GM21786 (cell line): ENCODE results near the gene ROBO1.

ENCODE experiments used
- ATAC-seq: cut with Tn5 transposase; IDR thresholded peaks from one replicate; pipeline ENCODE4 v1.9.1; 2021; ENCODE audit not compliant: unreplicated experiment

Gene ROBO1

GRCh38 chr3:79672075-79672474, 95.7 kb downstream of the ROBO1 start:
- ATAC-seq, result no peak

- ATAC-seq, result no peak
Measured at GRCh38 chr3:79670178-79670577, 97.6 kb downstream of the ROBO1 start.

- no peak for ATAC-seq
Measured at GRCh38 chr3:79664455-79664854, 103.3 kb downstream of the ROBO1 start.

DNA sequence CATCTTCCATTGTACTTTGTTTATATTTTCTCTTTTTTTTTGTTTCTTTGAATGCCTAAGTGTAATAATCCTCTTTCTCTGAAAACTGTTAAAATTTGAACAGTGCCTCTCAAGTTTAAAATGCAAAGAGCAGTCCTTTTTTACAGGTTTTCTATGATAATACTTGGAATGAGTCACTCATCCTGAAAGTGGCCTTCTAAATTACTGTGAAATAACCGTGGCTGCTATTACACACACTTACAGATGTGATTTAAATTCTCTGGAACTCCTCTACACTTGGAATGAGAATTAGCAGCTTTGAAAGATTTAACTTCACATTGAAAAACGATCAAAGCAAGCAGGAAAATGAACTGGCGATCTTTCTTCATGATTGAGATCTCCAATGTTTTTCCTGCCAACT, 105.9 kb downstream of the ROBO1 start:
- no peak for ATAC-seq

DNA sequence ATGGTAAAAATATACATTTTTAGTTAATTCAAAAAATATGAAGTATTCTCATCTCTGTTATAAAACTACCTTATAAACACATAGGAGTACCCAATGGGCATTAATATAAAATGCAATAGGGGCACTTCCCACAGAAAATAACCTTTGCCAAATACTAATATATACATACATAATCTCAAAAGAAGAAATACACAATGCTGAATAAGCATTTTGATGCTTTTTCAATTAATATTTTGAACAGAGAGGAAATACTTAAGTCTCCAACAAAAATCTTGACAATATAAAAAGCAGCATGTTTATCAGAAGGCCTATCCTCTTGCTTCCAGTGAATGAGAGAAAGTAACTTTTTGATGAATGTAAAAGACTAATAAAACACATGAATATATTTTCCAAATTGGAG, 110.7 kb downstream of the ROBO1 start:
- ATAC-seq, result no peak

- ATAC-seq, result no peak
Measured at GRCh38 chr3:79654019-79654418, 113.8 kb downstream of the ROBO1 start.

GRCh38 chr3:79653266-79653830, 114.5 kb downstream of the ROBO1 start:
- no peak for ATAC-seq

DNA sequence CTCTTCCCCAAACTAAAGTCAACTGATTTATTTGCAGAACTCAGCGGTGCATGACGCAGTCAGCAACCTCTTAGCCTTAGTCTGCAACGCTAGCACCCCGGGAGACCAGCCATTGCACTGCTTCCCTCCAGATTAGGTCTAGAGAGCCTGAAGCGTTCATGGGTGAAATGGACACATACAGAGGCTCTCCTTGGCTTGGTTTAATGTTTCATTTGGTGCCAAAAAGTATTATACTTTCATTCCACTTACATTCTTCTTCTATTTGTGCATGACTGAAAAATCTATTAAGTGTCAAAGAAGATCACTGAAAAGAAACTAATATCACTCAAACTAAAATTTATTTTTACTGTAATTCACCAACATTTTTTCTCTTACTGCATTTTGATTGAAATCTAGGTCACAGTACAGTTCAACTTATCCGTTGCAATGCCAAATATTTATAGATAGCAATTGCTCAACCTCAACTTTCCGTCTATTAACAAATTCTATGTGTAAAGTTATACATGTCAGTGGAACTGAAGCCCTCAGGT, 116.2 kb downstream of the ROBO1 start:
- ATAC-seq, result no peak

DNA sequence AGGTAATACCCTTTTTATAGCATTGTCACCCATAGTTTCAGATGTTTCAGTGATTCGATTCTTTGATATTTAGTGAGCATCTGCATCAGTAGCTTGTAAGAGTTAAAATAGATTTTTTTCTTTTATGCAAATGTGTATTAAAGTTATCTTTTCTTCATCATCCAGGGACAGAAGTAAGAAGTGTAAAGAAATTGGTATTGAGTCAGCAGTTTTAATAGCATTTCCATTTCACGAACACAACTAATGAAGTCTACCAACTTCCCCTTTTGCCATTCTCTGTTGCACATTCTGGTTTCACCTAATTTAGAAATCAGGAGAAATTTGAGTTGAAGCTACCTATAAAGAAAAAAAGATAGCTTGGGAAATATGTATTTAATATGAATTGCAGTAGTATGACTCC, 127.9 kb downstream of the ROBO1 start:
- no peak for ATAC-seq

DNA sequence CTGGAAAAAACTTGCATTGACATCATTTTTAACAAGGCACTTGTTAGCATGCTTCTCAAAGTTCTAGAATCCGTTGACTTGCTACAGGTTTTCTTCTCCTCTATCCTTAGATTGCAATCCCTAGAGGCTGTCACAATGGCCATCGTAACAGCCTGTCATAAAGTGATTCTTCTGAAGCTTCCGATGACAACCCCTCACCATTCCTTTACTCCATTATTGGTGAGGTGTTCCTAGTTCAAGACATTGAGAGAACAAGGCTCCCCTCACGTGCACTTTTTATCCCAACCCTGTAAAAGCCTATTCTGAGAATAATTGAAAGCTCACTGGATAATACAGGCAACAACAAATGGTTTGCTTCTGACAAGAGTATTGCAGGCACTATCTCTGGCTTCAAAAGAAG, 131.4 kb downstream of the ROBO1 start:
- ATAC-seq, result no peak

DNA sequence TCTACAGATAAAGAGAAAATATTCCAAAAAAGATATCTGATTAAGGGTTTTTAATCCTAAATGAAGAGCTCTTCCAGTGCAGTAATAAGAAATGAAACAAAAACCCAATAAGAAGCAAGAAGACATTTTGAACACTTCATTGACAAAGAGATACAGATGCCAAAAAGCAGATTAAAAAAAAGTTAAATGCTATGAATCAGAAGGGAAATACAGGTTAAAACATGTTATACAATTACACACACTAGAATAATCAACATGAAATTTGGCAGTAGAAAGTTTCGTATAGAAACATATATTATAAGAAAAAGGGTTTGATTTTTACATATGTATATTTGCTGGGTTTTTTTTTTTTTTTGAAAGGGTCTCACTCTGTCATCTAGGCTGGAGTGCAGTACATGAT, 135.0 kb downstream of the ROBO1 start:
- ATAC-seq, result no peak

DNA sequence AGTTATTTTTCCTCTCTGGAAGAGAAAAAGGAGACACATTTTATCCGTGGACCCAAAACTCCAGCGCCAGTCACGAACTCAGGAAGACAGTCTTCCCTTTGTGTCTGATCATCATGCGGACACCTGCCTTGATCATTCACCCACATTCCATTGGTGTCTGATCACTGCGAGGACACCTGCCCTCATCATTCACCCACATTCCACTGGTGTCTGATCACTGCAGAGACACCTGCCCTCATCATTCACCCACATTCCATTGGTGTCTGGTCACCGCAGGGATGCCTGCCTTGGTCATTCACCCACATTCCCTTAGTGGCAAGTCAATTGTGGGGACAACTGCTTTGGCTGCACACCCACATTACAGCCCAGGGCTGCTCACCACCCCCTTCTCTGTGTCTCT, 148.9 kb downstream of the ROBO1 start:
- ATAC-seq, result no peak

DNA sequence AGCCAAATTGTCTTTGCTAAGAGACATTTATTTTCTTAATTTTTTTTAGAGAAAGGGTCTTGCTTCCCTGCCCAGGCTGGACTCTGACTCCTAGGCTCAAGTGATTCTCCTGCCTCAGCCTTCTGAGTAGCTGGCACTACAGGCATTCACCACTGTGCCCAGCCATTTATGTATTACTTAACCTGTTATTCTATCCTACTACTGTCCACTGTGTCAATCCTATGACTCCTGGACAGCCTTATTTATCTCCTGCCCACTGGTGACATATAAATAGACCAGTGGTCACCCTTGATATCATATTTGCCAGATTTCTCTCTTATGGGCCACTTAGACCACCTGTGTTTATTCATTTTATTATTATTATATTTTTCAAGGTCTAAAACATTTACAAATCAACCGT, 161.4 kb downstream of the ROBO1 start:
- no peak for ATAC-seq

- no peak for ATAC-seq
Measured at GRCh38 chr3:79604681-79605080, 163.1 kb downstream of the ROBO1 start.

GRCh38 chr3:79602385-79602784, 165.4 kb downstream of the ROBO1 start:
- ATAC-seq, result no peak

GRCh38 chr3:79598594-79598993, 169.2 kb downstream of the ROBO1 start:
- ATAC-seq, result no peak

DNA sequence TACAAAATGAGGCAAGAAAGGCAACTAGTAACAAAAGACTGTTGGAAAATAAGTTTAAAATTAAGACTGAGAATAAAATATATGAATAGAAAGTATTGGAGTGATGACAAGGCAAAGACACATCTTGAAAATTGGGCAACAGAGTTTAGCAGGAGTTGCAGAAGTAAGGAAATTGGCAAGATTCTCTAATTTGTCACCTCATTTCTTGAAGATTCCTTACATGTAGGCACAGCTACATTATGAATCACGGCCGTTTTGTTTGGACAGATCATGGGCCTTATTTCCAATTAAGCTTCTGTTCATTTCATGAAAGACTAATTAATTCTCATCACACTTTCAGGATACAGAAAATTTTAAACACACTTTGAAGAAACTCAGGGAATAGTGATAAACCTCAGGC, 170.1 kb downstream of the ROBO1 start:
- ATAC-seq, result no peak

DNA sequence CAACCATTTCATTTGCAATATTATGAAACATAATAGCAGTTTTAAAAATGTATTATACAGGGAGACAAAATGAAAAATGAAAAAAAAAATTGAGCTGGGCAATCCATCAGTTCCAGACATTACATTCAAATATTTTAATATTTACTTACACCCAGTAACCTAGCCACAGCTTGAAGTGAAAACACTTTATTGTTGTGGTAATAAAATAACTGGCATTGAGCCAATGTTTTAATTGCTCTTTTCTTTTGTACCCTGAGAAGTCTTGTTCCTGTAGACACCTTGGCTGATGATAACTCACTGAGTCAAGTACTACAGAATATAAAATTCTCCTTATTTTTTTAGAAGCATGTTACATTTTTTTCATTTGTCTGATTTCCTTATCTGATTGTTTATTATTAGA, 180.6 kb downstream of the ROBO1 start:
- no peak for ATAC-seq

- ATAC-seq, result no peak
Measured at GRCh38 chr3:79586232-79586631, 181.6 kb downstream of the ROBO1 start.

DNA sequence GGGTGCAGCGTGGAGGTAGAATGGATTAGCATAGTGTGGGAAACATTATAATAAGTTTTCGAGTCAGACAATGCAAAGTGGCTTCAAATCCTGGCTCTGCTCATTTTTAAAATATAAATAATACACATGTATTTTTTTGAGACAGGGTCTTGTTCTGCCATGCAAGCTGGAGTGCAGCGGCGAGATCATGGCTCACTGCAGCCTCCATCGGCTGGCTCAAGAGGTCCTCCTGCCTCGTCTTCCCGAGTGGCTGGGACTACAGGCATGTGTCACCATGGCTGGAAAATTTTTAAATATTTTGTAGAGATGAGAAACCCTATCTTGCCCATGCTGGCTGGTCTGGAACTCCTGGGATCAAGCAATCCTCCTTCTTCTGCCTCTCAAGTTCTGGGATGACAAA, 194.9 kb downstream of the ROBO1 start:
- no peak for ATAC-seq

GRCh38 chr3:79568938-79569337, 198.9 kb downstream of the ROBO1 start:
- ATAC-seq, result no peak

DNA sequence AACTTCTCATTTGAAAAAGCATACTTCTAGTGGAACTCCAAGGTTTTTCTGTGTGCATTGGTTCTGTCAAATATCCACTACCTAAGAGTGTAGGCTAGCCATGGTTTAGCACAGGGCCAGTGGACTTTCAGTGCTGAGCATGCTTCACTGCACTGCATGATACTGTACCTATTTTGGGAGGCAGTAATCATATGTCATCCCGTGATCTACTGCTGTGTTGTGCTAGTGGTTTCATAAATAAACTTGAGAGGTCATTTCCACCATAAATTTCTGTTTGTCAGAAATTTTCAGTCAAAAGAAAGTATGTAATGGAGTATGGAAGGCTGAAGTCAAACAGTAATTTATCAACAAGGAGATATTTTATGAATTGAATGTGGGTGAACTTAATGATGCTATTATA, 203.6 kb downstream of the ROBO1 start:
- ATAC-seq, result peak; percentile 86

GRCh38 chr3:79560698-79561097, 207.1 kb downstream of the ROBO1 start:
- ATAC-seq, result no peak
